NCI-H146 (cell line): Measurements from ENCODE around the gene SDC1.

ENCODE experiments used
- DNase-seq: peaks from one replicate; lab custom pipeline; 2025; lab: John Stamatoyannopoulos, UW

Gene SDC1

GRCh38 chr2:20169796-20170703 lies 54.9 kb downstream of the SDC1 start:
- no peak for DNase-seq

DNA sequence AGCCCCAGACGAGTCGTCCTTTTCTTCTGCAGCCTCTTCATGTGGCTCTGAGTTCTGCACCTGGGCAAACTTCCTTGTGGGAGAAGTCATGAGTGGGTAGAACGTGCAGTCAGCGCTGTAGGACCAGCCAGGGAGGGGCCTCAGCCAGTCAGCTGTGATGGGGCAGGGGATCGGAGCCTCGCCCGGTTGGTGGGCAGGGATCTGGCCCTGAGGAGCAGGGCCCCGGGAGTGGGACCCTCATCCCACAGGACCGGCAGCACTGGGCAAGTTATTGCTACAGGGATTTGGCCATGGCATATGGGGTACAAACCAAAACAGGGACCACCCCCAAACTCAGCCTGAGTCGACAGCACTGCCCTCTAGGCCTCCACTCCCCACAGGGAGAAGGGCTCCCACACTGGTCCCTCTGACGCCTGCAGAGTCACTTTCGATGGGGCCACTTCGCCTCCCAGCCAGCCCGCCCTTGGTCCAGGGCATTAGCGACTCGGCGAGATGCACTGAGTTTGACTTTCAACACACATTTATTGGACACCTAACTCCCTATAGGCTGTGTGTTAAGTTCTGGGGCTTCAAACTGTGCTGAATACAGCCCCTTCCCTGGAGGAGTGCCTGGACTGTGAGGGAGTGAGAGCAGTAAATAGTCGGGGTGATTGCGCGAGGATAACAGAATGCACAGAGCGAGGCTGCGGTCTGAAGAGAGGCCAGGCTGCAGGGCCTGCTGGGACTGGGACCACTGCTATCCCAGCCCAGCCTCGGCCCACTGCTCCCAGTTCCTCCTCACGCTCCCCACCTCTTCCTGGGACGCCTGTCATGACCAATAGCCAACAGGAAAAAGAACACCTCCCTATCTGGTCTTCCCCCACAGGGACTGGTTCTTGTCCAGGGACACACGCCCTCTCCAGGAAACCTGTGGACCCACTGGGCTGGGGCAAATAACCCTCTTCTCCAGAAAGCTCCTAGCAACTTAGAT lies 55.9 kb downstream of the SDC1 start:
- DNase-seq: no peak

DNA sequence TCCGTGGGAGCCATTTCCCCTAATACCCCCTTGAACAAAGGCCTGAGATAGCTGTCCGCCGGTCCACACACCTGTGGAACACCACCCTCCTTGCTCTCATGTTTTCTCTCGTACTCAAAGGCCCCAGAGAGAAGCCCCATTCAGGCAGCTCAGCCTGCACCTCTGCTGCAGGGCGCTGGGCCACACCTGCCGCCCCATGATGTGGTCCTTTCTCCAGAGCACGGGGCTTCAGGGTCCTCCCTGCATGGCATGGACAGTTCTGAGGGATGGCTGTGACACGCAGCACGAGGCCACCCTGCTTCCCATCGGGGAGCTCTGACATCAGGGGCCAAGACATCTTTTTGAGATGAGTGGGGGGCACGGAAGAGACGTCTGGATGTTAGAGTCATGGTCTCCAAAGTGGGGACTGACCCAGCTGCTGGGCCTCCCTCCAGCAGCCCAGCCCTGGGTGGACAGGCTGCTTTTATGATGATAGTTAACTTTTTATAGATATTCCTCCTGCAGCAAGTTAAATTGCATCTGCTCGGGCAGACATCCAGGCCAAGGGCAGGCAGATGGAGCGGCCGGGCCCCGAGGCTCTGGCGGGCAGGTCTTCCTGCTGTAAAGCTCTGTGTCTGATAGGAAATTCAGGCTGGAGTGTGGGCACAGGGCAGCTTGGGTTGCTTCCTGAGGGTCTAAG lies 56.7 kb downstream of the SDC1 start:
- DNase-seq: no peak

- no peak for DNase-seq
These were observed 57.6 kb downstream of the SDC1 start for GRCh38 chr2:20167356-20167755.

GRCh38 chr2:20165677-20166509 lies 59.0 kb downstream of the SDC1 start:
- DNase-seq: no peak

GRCh38 chr2:20164734-20165478 lies 60.0 kb downstream of the SDC1 start:
- DNase-seq: no peak

DNA sequence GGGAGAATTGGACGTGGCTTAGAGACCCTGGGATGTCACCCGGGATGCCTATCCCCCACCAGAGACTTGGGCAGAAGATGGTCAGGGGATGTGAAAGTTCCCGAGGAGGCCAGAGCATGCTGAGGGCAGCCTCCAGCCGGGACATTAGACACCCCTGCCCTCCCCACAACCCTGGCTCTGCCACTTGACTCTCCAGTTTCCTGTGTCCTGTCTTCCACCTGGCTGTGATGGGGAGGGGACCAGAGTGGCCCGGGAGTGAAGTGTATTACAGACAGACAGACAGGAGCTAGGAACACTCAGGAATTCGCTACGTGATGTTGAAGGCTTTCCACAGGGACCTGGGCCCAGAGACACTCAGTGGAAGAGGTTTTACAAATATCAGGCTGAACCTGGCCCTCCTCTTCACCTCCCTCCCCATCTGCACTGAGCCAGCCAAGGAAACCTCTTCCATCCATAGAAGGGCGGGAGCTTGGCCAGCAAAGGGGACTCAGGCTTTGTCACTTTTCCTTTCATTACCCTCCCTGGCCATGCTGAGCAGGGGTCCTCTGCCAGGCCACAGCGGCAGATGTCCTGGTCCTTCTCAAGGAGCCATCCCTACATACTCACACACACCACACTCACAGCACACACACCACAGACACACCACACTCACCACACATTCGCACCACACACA lies 60.7 kb downstream of the SDC1 start:
- peak; percentile 26 for DNase-seq

GRCh38 chr2:20159411-20160070 lies 65.4 kb downstream of the SDC1 start:
- DNase-seq: no peak

GRCh38 chr2:20157193-20157891 lies 67.6 kb downstream of the SDC1 start:
- peak; percentile 80 for DNase-seq

- no peak for DNase-seq
These were observed 68.1 kb downstream of the SDC1 start for GRCh38 chr2:20156836-20157192.

DNA sequence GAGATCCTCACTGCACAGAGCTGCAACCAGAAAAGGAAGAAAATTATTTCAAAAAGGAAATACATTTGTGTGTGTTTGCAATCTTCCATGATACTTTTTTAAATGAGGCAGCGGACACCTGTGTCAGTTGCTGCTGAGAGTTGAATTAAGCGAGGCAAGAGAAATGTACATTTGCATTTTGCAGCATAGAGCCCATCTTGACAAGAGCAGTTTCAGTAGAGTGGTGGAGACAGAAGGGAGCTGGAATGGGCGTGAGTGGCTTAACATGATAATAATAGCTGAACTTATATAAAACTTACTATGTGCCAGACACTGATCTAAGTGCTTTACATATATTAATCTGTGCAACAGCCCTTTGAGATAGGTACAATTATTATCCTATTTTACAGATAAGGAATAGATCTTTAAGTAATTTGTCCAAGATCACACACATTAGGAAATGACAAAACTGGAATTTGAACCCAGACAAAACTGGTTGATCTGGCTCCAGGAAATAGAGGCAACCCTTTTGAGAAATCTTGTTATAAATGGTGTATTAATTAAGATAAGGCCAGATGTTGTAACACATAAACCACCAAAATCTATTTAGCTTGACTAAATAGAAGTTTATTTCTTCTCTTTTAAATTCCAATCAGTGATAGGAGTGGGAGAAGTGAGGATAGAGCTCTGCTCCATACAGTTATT lies 68.7 kb downstream of the SDC1 start:
- no peak for DNase-seq

DNA sequence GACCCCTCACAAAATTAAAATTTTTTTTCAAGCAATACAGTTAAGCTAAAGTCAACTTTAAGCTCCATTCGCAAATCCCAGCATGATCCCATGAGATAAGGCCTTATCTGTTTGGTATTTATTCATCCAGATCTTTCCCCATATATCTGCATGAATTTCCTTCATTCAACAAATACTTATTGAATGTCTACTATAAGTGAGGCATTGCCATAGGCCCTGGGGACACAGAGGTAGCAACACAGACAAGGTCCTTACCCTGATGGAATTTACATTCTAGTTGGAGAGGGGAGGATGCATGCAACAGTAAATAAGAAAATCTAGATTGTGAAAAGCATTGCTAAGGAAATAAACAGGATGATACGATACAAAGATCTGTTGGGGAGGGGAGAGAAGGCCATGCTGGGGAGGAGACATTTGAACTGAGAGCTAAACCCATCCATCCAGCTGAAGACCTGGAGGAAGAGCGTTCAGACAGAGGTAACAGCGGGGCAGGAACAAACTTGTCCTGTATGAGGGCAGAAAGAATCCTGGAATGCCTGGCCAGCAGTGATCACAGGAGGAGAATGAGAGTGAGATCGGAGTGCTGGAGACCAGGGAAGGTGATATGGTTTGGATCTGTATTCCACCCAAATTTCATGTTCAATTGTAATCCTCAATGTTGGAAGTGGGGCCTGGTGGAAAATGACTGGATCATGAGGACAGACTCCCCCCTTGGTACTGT lies 71.6 kb downstream of the SDC1 start:
- peak; percentile 8 for DNase-seq

DNA sequence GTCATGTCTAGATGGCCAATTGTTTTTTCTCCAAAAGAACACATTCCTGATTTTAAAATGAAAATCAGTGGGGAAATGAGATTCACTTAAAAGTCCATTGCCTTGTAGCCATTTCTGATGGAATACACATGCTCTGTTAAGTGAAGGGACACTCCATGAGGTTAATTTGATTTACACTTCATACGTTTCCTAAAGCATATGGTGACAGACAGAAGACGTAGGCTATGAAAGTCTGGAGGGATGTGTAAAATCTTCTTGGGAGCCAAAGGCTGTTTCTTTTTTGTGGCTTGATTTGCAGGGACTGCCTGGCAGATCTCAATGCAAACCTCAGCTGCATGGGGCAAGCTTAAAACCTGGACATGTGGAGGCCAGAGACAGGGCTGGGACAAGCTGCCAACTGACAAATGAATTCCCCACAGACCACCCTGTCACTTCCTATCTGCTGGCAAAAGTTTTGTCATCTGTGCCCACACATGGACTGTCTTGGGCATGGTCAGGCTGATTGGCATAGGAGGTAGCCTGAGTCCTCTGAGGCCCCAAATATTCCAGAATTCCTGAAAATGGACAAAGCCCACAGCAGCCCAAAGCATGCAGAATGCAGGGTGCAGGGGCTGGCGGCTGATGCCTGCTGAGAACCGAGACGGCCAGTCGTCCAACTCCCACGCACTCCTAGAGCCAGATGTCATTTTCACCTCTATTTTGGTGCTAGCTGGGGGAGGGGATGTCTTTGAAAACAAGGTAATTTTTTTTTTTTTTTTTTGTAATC lies 73.9 kb downstream of the SDC1 start:
- no peak for DNase-seq
